ENCODE results near the gene NTM.

Gene NTM

GRCh38 chr11:131687291-131688047, 317.1 kb downstream of the NTM start:
- no peaks in the 10 kb centered on the region for H3K4me1 ChIP-seq (ENCODE audit: insufficient read depth, poor library complexity, severe bottlenecking)
- DNase-seq (ENCODE audit: low spot score) (no peak), ATAC-seq (ENCODE audit: low read depth) (no peak)
- no peaks in the 10 kb centered on the region for H3K36me3 ChIP-seq (ENCODE audit: low read depth)
- no peak for TF ChIP-seq CTCF (IDR thresholded peaks at IDR 0.05; ENCODE audit: poor library complexity, severe bottlenecking)
- H3K9me3 ChIP-seq (ENCODE audit: severe bottlenecking), result no peaks in the 10 kb centered on the region
- no peak overlapping the region for H3K4me3 ChIP-seq (ENCODE audit: severe bottlenecking)
- no peak overlapping the region for H3K27ac ChIP-seq (ENCODE audit: poor library complexity, severe bottlenecking)
- H3K27me3 ChIP-seq (ENCODE audit: insufficient read depth, poor library complexity, severe bottlenecking), result peaks cover 19% of the 10 kb centered on the region

- H3K4me1 ChIP-seq (ENCODE audit: insufficient read depth, poor library complexity, severe bottlenecking), result no peaks in the 10 kb centered on the region
- peak; percentile 88 for TF ChIP-seq CTCF (IDR thresholded peaks at IDR 0.05; ENCODE audit: poor library complexity, severe bottlenecking)
- no peak overlapping the region for H3K27ac ChIP-seq (ENCODE audit: poor library complexity, severe bottlenecking)
- H3K4me3 ChIP-seq (ENCODE audit: severe bottlenecking), result no peak overlapping the region
- H3K36me3 ChIP-seq (ENCODE audit: low read depth), result no peaks in the 10 kb centered on the region
- no peaks in the 10 kb centered on the region for H3K9me3 ChIP-seq (ENCODE audit: severe bottlenecking)
- peaks cover 14% of the 10 kb centered on the region for H3K27me3 ChIP-seq (ENCODE audit: insufficient read depth, poor library complexity, severe bottlenecking)
- ATAC-seq (ENCODE audit: low read depth), result peak; percentile 59
- no peak for DNase-seq (ENCODE audit: low spot score)
These were observed 317.8 kb downstream of the NTM start for GRCh38 chr11:131688048-131688693.

- no peak for ATAC-seq (ENCODE audit: low read depth)
- H3K27ac ChIP-seq (ENCODE audit: poor library complexity, severe bottlenecking), result no peak overlapping the region
- H3K4me3 ChIP-seq (ENCODE audit: severe bottlenecking), result no peak overlapping the region
- no peaks in the 10 kb centered on the region for H3K9me3 ChIP-seq (ENCODE audit: severe bottlenecking)
- no peak for TF ChIP-seq CTCF (IDR thresholded peaks at IDR 0.05; ENCODE audit: poor library complexity, severe bottlenecking)
- no peaks in the 10 kb centered on the region for H3K36me3 ChIP-seq (ENCODE audit: low read depth)
- no peaks in the 10 kb centered on the region for H3K4me1 ChIP-seq (ENCODE audit: insufficient read depth, poor library complexity, severe bottlenecking)
- peaks cover 9% of the 10 kb centered on the region for H3K27me3 ChIP-seq (ENCODE audit: insufficient read depth, poor library complexity, severe bottlenecking)
- no peak for DNase-seq (ENCODE audit: low spot score)
These were observed 318.9 kb downstream of the NTM start for GRCh38 chr11:131689049-131689925.

GRCh38 chr11:131690362-131690761, 319.9 kb downstream of the NTM start:
- no peak for TF ChIP-seq CTCF (IDR thresholded peaks at IDR 0.05; ENCODE audit: poor library complexity, severe bottlenecking)
- no peaks in the 10 kb centered on the region for H3K9me3 ChIP-seq (ENCODE audit: severe bottlenecking)
- DNase-seq (ENCODE audit: low spot score), result no peak
- no peak overlapping the region for H3K27ac ChIP-seq (ENCODE audit: poor library complexity, severe bottlenecking)
- peaks cover 5% of the 10 kb centered on the region for H3K27me3 ChIP-seq (ENCODE audit: insufficient read depth, poor library complexity, severe bottlenecking)
- no peak overlapping the region for H3K4me3 ChIP-seq (ENCODE audit: severe bottlenecking)
- no peaks in the 10 kb centered on the region for H3K4me1 ChIP-seq (ENCODE audit: insufficient read depth, poor library complexity, severe bottlenecking)
- no peak for ATAC-seq (ENCODE audit: low read depth)
- no peaks in the 10 kb centered on the region for H3K36me3 ChIP-seq (ENCODE audit: low read depth)
